Activated CD4-positive, alpha-beta T cell treated with anti-CD3 and anti-CD28 coated beads, Interleukin-10, Interleukin-2, amounts not matched to agents 100 ng/mL and 50 ng/mL, durations not matched to agents 16 hours and 8 hours (primary cell): ENCODE measurements around the gene GTPBP2.

ENCODE experiments used
- DNase-seq: peaks from one replicate; pipeline ENCODE4 v3.0.0-alpha.2; 2020

Gene GTPBP2

DNA sequence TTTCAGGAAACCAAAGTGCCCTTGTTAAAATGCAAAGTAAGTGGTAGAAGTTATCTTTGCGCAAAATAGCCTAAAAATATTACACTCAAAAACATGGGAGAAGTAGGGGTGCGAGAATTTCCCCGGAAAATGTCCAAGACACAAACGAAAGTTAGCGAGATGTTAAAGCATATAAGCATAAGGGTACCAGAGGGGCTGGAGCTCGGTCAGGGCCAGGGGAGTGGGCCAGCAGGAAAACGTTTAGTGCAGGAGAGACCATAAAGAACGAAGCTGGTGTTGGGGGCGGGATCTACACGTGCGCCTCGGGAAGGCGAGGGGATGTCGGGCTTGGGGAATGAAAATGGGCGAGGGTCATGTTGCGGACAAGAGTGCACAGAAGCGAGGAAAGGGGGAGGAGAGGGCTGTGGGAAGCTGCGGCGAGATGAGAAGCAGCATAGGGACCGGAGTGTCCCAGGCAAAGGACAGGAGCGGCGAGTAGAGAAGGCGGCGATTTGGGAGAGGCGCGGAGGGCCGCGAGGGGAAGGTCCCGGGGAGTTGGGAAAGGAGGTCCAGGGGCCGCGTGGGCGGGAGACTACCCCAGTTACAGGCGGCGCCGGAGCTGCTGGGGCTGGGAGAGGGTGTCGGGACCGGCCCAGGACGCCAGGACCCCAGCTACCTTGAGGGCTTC is 53.8 kb downstream of the GTPBP2 start:
- no peak for DNase-seq

DNA sequence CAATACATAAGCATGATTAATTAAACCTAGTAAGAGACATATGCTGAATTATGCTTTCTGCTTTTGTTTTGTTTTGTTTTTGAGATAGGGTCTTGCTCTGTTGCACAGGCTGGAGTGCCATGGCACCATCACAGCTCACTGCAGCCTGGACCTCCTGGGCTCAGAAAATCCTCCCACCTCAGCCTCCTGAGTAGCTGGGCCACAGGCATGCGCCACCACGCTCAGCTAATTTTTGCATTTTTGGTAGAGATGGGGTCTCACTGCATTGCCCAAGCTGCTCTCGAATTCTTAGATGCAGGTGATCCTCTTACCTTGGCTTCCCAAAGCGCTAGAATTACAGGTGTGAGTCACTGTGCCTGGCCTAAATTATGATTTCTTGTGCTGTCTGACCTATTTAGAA is 57.0 kb downstream of the GTPBP2 start:
- no peak for DNase-seq

DNA sequence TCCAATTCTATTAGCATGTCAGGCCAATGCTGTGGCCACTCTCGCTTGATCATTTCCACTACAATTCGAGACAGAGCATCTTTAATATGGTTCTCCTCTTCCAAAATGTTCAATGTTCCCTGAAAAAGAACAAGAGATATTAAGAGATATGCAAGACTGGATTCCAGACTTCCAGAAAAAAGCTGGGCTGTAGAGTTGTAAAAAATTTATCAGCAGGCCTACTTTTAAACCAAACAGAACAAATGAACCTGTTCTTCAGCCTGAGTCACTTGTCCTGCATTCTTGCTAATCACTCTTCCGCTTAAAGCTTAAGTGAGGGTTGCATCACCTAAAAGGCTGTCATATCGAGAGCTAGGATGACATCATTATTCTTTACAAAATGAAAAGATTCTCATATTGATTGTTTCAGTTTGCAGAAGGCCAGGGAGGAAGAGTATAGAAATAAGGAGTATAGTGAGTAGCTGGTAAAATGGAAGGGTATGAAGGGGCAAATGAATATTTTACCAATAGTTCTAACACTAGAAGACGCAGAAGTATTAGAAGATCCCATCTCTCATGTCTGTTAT is 58.1 kb downstream of the GTPBP2 start:
- peak; percentile 90 for DNase-seq
